Calu3 (cell line): ENCODE results near the gene POLR3H. TPM values are rescaled to one million over a fixed set of nuclear protein-coding genes. Genes with fewer than 3 reads are reported as not detected.

Experiments
- BruUV-seq: library from RNA; stranded (reverse); fragments of 400-500 nt; replicated peaks from 2 replicates; lab custom pipeline; 2021; lab: Mats Ljungman, UMichigan
- CTCF ChIA-PET: fragments of 300-600 bp; sonication (Branson Sonifier 250); formaldehyde crosslinking; loops from one replicate; lab custom pipeline; 2022; ENCODE audit warnings: antibody characterized with exemption; lab: Charles Lee
- DNase-seq: peaks from one replicate; pipeline ENCODE4 v3.0.0; 2022
- H3K27ac Mint-ChIP-seq: one replicate; pipeline ENCODE4 v1.8.0; 2022; ENCODE audit warnings: mixed read lengths; ENCODE audit not compliant: unreplicated experiment
- H3K27me3 Mint-ChIP-seq: one replicate; pipeline ENCODE4 v1.8.0; 2022; ENCODE audit warnings: mixed read lengths; ENCODE audit not compliant: unreplicated experiment
- H3K36me3 Mint-ChIP-seq: one replicate; pipeline ENCODE4 v1.8.0; 2022; ENCODE audit warnings: mild to moderate bottlenecking, moderate library complexity, mixed read lengths; ENCODE audit not compliant: insufficient read depth, unreplicated experiment
- H3K4me1 Mint-ChIP-seq: one replicate; pipeline ENCODE4 v1.8.0; 2022; ENCODE audit warnings: mild to moderate bottlenecking, low read depth, mixed read lengths; ENCODE audit not compliant: unreplicated experiment
- H3K4me3 Mint-ChIP-seq: one replicate; pipeline ENCODE4 v1.8.0; 2022; ENCODE audit warnings: mild to moderate bottlenecking, low read depth, moderate library complexity, mixed read lengths; ENCODE audit not compliant: unreplicated experiment
- H3K9me3 Mint-ChIP-seq: one replicate; pipeline ENCODE4 v1.8.0; 2022; ENCODE audit warnings: low read depth, mixed read lengths; ENCODE audit not compliant: unreplicated experiment
- intact Hi-C: fragments of 100-400 bp; cut with micrococcal nuclease; formaldehyde crosslinking; loops from one replicate; pipeline ENCODE4 v1.10.0; 2022; ENCODE audit not compliant: unreplicated experiment
- total RNA-seq: library from RNA; stranded (reverse); gene quantifications from 2 replicates; pipeline ENCODE4 v1.2.3, GENCODE V29; 2022
- TF ChIP-seq, protein P1 (sequence below): fragments of 200-600 bp; IDR thresholded peaks from one replicate; pipeline ENCODE4 v1.8.0; 2022; ENCODE audit warnings: antibody characterized with exemption; ENCODE audit not compliant: unreplicated experiment

Gene POLR3H
- total RNA-seq, 1 experiment from 2014 or later = 49.7 TPM

DNA sequence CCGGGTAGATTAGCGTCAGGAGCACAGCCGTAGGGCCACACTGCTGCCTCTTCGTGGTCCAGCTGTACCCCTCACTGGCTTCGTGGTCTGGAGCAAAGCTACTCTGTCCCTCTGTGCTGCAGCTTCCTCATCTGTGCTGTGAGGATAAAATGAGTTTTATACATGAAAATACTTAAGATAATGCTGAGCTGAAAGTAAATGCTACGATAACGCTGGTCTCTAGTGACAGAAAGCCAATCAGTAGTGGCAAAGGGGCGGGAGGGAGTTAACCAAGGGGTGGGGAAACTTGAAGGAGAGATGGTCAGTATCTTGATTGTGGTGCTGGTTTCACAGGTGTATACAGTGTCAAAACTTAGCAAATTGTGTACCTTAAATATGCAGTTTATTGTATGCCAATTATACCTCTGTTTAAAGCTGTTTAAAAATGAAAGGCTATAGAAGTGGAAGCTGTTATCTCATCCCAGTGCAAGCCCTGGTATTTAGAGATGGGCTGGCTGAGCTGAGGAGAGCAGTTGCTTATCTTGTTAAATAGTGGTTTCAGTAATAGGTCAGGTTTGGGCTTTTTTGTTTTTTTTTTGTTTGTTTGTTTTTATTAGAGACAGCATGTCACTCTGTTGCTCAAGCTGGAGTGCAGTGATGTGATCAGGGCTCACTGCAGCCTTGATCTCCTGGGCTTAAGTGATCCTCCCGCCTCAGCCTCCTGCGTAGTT lies 38.6 kb downstream of the POLR3H start:
- peaks cover 18% of the 10 kb centered on the region for H3K4me1 Mint-ChIP-seq
- no peak overlapping the region for H3K4me3 Mint-ChIP-seq
- BruUV-seq = no TSS peak
- peaks cover 19% of the 10 kb centered on the region for H3K36me3 Mint-ChIP-seq
- TF ChIP-seq, protein P1, sequence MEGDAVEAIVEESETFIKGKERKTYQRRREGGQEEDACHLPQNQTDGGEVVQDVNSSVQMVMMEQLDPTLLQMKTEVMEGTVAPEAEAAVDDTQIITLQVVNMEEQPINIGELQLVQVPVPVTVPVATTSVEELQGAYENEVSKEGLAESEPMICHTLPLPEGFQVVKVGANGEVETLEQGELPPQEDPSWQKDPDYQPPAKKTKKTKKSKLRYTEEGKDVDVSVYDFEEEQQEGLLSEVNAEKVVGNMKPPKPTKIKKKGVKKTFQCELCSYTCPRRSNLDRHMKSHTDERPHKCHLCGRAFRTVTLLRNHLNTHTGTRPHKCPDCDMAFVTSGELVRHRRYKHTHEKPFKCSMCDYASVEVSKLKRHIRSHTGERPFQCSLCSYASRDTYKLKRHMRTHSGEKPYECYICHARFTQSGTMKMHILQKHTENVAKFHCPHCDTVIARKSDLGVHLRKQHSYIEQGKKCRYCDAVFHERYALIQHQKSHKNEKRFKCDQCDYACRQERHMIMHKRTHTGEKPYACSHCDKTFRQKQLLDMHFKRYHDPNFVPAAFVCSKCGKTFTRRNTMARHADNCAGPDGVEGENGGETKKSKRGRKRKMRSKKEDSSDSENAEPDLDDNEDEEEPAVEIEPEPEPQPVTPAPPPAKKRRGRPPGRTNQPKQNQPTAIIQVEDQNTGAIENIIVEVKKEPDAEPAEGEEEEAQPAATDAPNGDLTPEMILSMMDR = no peak
- no peaks in the 10 kb centered on the region for H3K9me3 Mint-ChIP-seq
- intact Hi-C loops = no loop called here
- no peak overlapping the region for H3K27ac Mint-ChIP-seq
- H3K27me3 Mint-ChIP-seq = no peaks in the 10 kb centered on the region
- no peak for DNase-seq
- CTCF ChIA-PET = interaction anchor here (0.7 kb wide), 1 partner anchor 245 kb away, joined by 5 read pairs; no protein-coding TSS in a partner anchor

DNA sequence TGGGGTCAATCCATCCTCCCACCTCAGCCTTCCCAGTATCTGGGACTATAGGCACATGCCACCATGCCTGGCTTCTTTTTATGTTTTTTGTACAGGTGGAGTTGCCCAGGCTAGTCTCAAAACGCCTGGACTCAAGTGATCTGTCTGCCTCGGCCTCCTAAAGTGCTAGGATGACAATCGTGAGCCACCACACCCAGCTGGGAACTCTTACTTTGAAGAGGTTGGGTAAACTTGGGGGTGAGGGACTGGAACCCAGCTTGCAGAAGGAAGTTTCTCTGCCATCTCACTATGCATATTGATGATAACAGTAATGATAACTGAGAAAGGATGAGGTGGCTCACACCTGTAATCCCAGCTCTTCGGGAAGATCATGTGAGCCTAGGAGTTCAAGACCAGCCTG lies 39.5 kb downstream of the POLR3H start:
- H3K36me3 Mint-ChIP-seq = peaks cover 23% of the 10 kb centered on the region
- TF ChIP-seq, protein P1 = no peak
- H3K4me1 Mint-ChIP-seq = peaks cover 10% of the 10 kb centered on the region
- DNase-seq = no peak
- BruUV-seq = no TSS peak
- H3K27me3 Mint-ChIP-seq = no peaks in the 10 kb centered on the region
- intact Hi-C loops = no loop called here
- H3K4me3 Mint-ChIP-seq = no peak overlapping the region
- CTCF ChIA-PET = interaction anchor here (0.7 kb wide), 1 partner anchor 244 kb away, joined by 5 read pairs; no protein-coding TSS in a partner anchor
- no peaks in the 10 kb centered on the region for H3K9me3 Mint-ChIP-seq
- no peak overlapping the region for H3K27ac Mint-ChIP-seq

DNA sequence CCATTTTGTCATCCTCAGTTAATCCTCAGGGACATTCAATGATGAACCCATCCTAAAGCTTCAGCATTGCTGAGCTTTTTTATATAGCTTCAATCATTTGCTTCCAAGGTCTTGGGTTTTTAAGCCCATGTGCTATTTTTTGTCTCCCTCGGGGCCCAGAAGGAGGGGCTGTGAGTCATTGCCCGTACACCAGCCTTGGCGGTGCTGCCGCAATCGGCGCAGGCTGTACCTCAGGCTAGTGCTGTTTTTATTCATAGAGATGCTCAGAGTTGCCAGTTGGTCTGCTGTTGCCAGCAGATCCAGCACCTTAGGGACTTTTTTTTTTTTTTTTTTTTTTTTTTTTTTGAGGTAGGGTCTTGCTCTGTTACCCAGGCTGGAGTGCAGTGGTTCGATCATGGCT lies 39.9 kb downstream of the POLR3H start:
- Mint-ChIP-seq H3K9me3 (no peaks in the 10 kb centered on the region), H3K4me3 (no peak overlapping the region), H3K4me1 (peaks cover 6% of the 10 kb centered on the region), H3K27ac (no peak overlapping the region), H3K27me3 (no peaks in the 10 kb centered on the region), H3K36me3 (peaks cover 26% of the 10 kb centered on the region)
- no TSS peak for BruUV-seq
- intact Hi-C loops = no loop called here
- TF ChIP-seq, protein P1 = no peak
- DNase-seq = no peak
- CTCF ChIA-PET = no interaction called here

DNA sequence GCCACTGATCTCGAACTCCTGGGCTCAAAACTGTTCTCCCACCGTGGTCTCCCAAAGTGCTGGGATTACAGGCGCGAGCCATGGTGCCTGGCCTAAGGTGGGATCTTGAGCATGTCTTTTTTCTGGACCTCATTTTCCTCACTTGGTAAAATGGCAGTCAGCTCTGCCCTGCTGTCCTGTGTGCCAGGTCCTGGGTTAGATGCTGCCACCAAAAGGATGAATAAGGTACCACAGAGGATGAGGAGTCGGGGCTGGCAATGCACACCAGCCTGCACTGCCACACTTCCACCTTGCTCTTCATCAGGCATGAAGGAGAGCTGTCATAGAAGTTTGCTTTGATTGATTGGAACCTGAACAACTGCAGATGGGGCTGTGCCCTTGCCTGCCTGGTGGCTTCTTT lies 43.1 kb downstream of the POLR3H start:
- peaks cover 16% of the 10 kb centered on the region for H3K36me3 Mint-ChIP-seq
- TF ChIP-seq, protein P1 = peak; percentile 17
- BruUV-seq = no TSS peak
- DNase-seq = no peak
- no peaks in the 10 kb centered on the region for H3K4me1 Mint-ChIP-seq
- CTCF ChIA-PET = interaction anchor here (1.2 to 1.3 kb wide), 2 partner anchors 98 to 120 kb away, joined by 3 to 4 read pairs; partner anchors contain the start of gene TEF
- H3K27ac Mint-ChIP-seq = no peak overlapping the region
- H3K27me3 Mint-ChIP-seq = no peaks in the 10 kb centered on the region
- no peaks in the 10 kb centered on the region for H3K9me3 Mint-ChIP-seq
- intact Hi-C loops = no loop called here
- H3K4me3 Mint-ChIP-seq = no peak overlapping the region
